Measurements from ENCODE around the gene SLBP. TPM values are rescaled to one million over a fixed set of nuclear protein-coding genes. Genes with fewer than 3 reads are reported as not detected.
"Not testable (repeated sequence)": the region's sequence is repeated elsewhere in the genome, so short reads cannot be mapped to it uniquely, and the experiment has no call there.

The SLBP gene
- total and polyA plus RNA-seq, 10 of the 15 experiments (the other 5 are each of a cell fraction or from before 2014, with no cell fraction given): 94.4 to 278 (median 158) TPM

GRCh38 chr4:1703867-1704266 is 8.3 kb downstream of the SLBP start:
- BruUV-seq (replicated peaks): no TSS peak
- Histone ChIP-seq H4K20me1 (ENCODE audit: control insufficient read depth, insufficient read depth) (no peaks in the 10 kb centered on the region), H3K4me2 (ENCODE audit: control insufficient read depth, insufficient read depth) (no peak overlapping the region), H3K79me2 (ENCODE audit: control insufficient read depth, insufficient read depth, low read length) (peaks cover 64% of the 10 kb centered on the region), H3K27ac (ENCODE audit: control insufficient read depth, insufficient read depth) (no peak overlapping the region), H3K9ac (ENCODE audit: control insufficient read depth, insufficient read depth, low read length) (no peak overlapping the region), H3K4me1 (ENCODE audit: control insufficient read depth, insufficient read depth, low read length) (no peaks in the 10 kb centered on the region; the same call in 1 of the 2 replicates), H3K36me3 (ENCODE audit: control insufficient read depth in 2 of 2, insufficient read depth in 2 of 2, low read length in 1 of 2) (peaks cover 8 to 31% of the 10 kb centered on the region in 2 experiments), H2AFZ (ENCODE audit: control insufficient read depth, low read depth, low read length) (no peak overlapping the region), H3K27me3 (replicated peaks in 1 of 2; ENCODE audit: control insufficient read depth in 2 of 2, insufficient read depth in 2 of 2, low read length in 1 of 2) (no peaks in the 10 kb centered on the region), H3K9me3 (replicated peaks; ENCODE audit: control insufficient read depth, insufficient read depth, low read length) (no peaks in the 10 kb centered on the region), H3K4me3 (no peak overlapping the region)
- POLR2A ChIA-PET: interaction anchor here (1.2 kb wide), 1 partner anchor 20 kb away, joined by 3 read pairs; no protein-coding TSS in a partner anchor
- no peak for ATAC-seq
- TF ChIP-seq POLR2AphosphoS2 (IDR thresholded peaks at IDR 0.05; ENCODE audit: low read depth, low read length) (no peak), LARP7 (IDR thresholded peaks at IDR 0.05) (no peak), ZNF384 (IDR thresholded peaks at IDR 0.05; ENCODE audit: borderline replicate concordance, low read depth, low read length) (no peak), ZNF217 (IDR thresholded peaks at IDR 0.05) (no peak), ELK1 (IDR thresholded peaks at IDR 0.05; ENCODE audit: low read depth, low read length) (no peak), HDGF (IDR thresholded peaks at IDR 0.05) (no peak), EZH2 (IDR thresholded peaks at IDR 0.05; ENCODE audit: borderline replicate concordance, control insufficient read depth, low read depth, low read length) (no peak), YY1 (IDR thresholded peaks at IDR 0.05; ENCODE audit: low read depth, low read length) (no peak), PAX5 (IDR thresholded peaks at IDR 0.05; ENCODE audit: borderline replicate concordance, low read depth, low read length) (no peak), SMAD5 (IDR thresholded peaks at IDR 0.05; ENCODE audit: low read depth) (no peak), SUZ12 (IDR thresholded peaks at IDR 0.05; ENCODE audit: unreplicated experiment) (no peak), MXI1 (IDR thresholded peaks at IDR 0.05; ENCODE audit: low read depth, low read length) (no peak), ZNF274 (IDR thresholded peaks at IDR 0.05; ENCODE audit: insufficient read depth, insufficient read length) (no peak), MYC (IDR thresholded peaks at IDR 0.05; ENCODE audit: insufficient read depth, insufficient read length, insufficient replicate concordance, low read length, severe bottlenecking) (no peak), EGR1 (IDR thresholded peaks at IDR 0.05; ENCODE audit: borderline replicate concordance in 1 of 2, low read depth in 2 of 2, low read length in 2 of 2) (no peak), FOXM1 (IDR thresholded peaks at IDR 0.05; ENCODE audit: low read depth, low read length) (no peak), MAX (IDR thresholded peaks at IDR 0.05; ENCODE audit: low read depth, low read length) (no peak), JUNB (IDR thresholded peaks at IDR 0.05) (no peak)
- DNase-seq (ENCODE audit: low read depth, low spot score): no peak
- no peak for FAIRE-seq
- SMC1A ChIA-PET (ENCODE audit: uncharacterized antibody, unreplicated experiment): interaction anchor here (1.7 kb wide), 2 partner anchors 10 to 17 kb away, joined by 3 to 7 read pairs; partner anchors contain the start of genes TACC3 and TMEM129
- intact Hi-C loops (cut with micrococcal nuclease; ENCODE audit: unreplicated experiment): no loop called here
- in situ Hi-C loops (cut with MboI): no loop called here
- 100% methylated on average over 1 of the region's 1 CpG for WGBS (ENCODE audit: insufficient coverage, insufficient replicate concordance, low lambda C conversion rate, missing lambda C conversion rate)
- RAD21 ChIA-PET (ENCODE audit: unreplicated experiment): interaction anchor here (0.8 to 1.5 kb wide), 2 partner anchors 10 kb away, joined by 3 to 5 read pairs; no protein-coding TSS in a partner anchor
- CTCF ChIA-PET: interaction anchor here (1.5 to 16.2 kb wide), 2 partner anchors 11 to 23 kb away, joined by 5 to 258 read pairs; no protein-coding TSS in a partner anchor

GRCh38 chr4:1701671-1702070 is 10.4 kb downstream of the SLBP start:
- WGBS (ENCODE audit: insufficient coverage, insufficient replicate concordance, low lambda C conversion rate, missing lambda C conversion rate): 90% methylated on average over 8 of the region's 8 CpGs
- H3K27me3 ChIP-seq (replicated peaks in 1 of 2; ENCODE audit: control insufficient read depth in 2 of 2, insufficient read depth in 2 of 2, low read length in 1 of 2); H3K9ac ChIP-seq (ENCODE audit: control insufficient read depth, insufficient read depth, low read length); in situ Hi-C loops (cut with MboI); DNase-seq (ENCODE audit: low read depth, low spot score); POLR2A ChIA-PET; H4K20me1 ChIP-seq (ENCODE audit: control insufficient read depth, insufficient read depth); ATAC-seq; BruUV-seq (replicated peaks); H3K27ac ChIP-seq (ENCODE audit: control insufficient read depth, insufficient read depth); H2AFZ ChIP-seq (ENCODE audit: control insufficient read depth, low read depth, low read length); FAIRE-seq; H3K4me1 ChIP-seq (ENCODE audit: control insufficient read depth, insufficient read depth, low read length); H3K4me2 ChIP-seq (ENCODE audit: control insufficient read depth, insufficient read depth); intact Hi-C loops (cut with micrococcal nuclease; ENCODE audit: unreplicated experiment); H3K9me3 ChIP-seq (replicated peaks; ENCODE audit: control insufficient read depth, insufficient read depth, low read length); H3K4me3 ChIP-seq: not testable (repeated sequence)
- SMC1A ChIA-PET (ENCODE audit: uncharacterized antibody, unreplicated experiment): interaction anchor here (1.0 kb wide), 1 partner anchor 8 kb away, joined by 7 read pairs; no protein-coding TSS in a partner anchor
- H3K79me2 ChIP-seq (ENCODE audit: control insufficient read depth, insufficient read depth, low read length): peaks cover 48% of the 10 kb centered on the region
- H3K36me3 ChIP-seq (ENCODE audit: control insufficient read depth in 2 of 2, insufficient read depth in 2 of 2, low read length in 1 of 2): peaks cover 13 to 44% of the 10 kb centered on the region in 2 experiments
- RAD21 ChIA-PET (ENCODE audit: unreplicated experiment): interaction anchor here (1.6 kb wide), 1 partner anchor 9 kb away, joined by 3 read pairs; no protein-coding TSS in a partner anchor
- CTCF ChIA-PET: interaction anchor here (1.2 to 16.2 kb wide), 3 partner anchors 9 to 25 kb away, joined by 4 to 258 read pairs (median 4); partner anchors contain the start of gene SLBP

Data from GM12878 (cell line).